Effector memory CD8-positive, alpha-beta T cell (primary cell): ENCODE measurements around the gene MBOAT2.

ENCODE experiments used
- ATAC-seq: fragments of 150-1000 bp; cut with Tn5 transposase; replicated peaks from 2 replicates; pipeline ENCODE4 v1.10.0; 2021; ENCODE audit warnings: mild to moderate bottlenecking, moderate library complexity
- DNase-seq, 3 experiments: peaks; one replicate each; pipeline ENCODE4 v3.0.0; 2021
- H3K27ac Mint-ChIP-seq, 2 donors: one replicate each; pipeline ENCODE4 v1.8.0; 2022; ENCODE audit warnings: mild to moderate bottlenecking in 2 of 2, mixed read lengths in 2 of 2, moderate library complexity in 2 of 2
- H3K27me3 Mint-ChIP-seq, 2 donors: one replicate each; pipeline ENCODE4 v1.8.0; 2022; ENCODE audit warnings: mixed read lengths in 2 of 2
- H3K36me3 Mint-ChIP-seq: one replicate; pipeline ENCODE4 v1.8.0; 2022; ENCODE audit warnings: mild to moderate bottlenecking, moderate library complexity, mixed read lengths; ENCODE audit not compliant: insufficient read depth
- H3K4me1 Mint-ChIP-seq, 2 donors: one replicate each; pipeline ENCODE4 v1.8.0; 2022; ENCODE audit warnings: low read depth in 2 of 2, mixed read lengths in 2 of 2
- H3K4me3 Mint-ChIP-seq, 2 donors: one replicate each; pipeline ENCODE4 v1.8.0; 2022; ENCODE audit warnings: mild to moderate bottlenecking in 2 of 2, mixed read lengths in 2 of 2, moderate library complexity in 2 of 2
- H3K9me3 Mint-ChIP-seq, 2 donors: one replicate each; pipeline ENCODE4 v1.8.0; 2022; ENCODE audit warnings: mixed read lengths in 2 of 2

MBOAT2 gene

DNA sequence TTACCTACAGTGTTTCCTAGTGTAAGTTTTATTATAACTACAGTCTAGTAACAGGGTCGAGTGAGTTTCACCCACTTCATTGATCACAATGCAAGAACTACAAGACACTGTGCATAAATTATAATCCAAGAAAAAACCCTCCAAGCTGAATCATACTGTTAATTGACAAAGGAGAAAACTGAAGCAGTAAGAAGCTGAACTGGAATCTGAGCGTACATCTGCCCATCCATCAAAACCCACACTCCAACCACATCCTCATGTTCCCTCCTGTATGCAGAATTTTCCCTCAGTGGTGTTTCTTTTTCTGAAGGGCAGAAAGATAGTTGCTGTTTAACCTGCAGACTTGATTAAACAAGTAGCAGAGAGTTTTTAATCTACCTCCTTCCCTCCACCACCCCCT lies 116.6 kb downstream of the MBOAT2 start:
- Mint-ChIP-seq H3K4me3 (no peak overlapping the region), H3K36me3 (no peaks in the 10 kb centered on the region), H3K27me3 (no peaks in the 10 kb centered on the region), H3K9me3 (peaks cover 0 to 2% of the 10 kb centered on the region in 2 donors), H3K27ac (no peak overlapping the region), H3K4me1 (no peaks in the 10 kb centered on the region)
- ATAC-seq: no peak
- no peak for DNase-seq

DNA sequence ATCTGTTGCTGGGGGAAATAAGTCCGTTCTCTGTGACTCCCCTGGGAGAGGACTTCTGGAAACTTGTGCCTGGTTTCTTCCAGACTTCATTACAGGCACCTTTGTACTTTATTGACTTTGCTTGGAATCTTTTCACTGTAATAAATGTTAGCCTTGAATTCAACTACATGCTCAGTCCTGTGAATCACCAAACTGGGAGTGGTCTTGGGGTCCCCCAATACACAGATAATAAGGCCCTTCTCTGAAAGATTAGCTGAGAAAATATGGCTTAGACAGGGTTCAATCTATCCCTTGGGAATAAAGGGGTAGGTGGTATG lies 117.3 kb downstream of the MBOAT2 start:
- Mint-ChIP-seq H3K4me1 (no peaks in the 10 kb centered on the region), H3K4me3 (no peak overlapping the region), H3K27ac (no peak overlapping the region), H3K9me3 (peaks cover 0 to 2% of the 10 kb centered on the region in 2 donors), H3K36me3 (no peaks in the 10 kb centered on the region), H3K27me3 (no peaks in the 10 kb centered on the region)
- ATAC-seq (no peak), DNase-seq (no peak)

DNA sequence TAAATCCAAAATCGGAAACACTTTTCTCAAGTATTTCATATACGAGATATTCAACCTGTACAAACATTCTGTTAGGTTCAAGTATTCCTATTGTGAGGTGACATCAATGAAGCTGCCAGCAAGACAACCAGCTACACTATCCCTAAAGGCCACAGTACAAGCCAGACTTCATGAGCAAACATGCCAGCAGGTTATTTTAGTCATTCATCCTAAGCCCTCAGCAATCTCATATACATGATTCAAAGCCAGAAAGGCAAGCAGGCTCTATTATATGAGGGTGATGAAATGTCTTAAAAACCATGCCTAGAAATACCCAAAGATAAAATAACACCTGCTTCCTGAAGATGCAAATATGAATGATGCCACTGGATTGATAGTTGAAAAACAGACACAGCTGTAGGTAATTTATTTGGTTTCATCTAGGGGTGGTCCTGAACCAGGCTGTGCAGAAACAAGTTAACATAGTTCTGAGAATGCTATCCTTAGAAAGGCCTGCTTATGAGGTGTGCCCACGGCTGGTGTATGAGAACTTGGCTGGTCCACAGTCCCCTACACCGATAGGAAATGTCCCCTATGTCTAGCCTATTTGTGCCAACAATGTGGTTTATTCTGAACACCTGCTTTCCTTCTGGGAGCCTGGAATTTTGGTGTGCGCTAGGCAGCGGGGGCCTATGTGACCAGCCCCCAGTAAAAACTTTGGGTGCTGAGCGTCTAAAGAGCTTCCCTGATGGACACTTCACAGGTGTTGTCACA lies 117.9 kb downstream of the MBOAT2 start:
- Mint-ChIP-seq H3K27me3 (peaks cover 0 to 3% of the 10 kb centered on the region in 2 donors), H3K9me3 (peaks cover 0 to 2% of the 10 kb centered on the region in 2 donors), H3K4me1 (no peaks in the 10 kb centered on the region), H3K36me3 (no peaks in the 10 kb centered on the region), H3K4me3 (no peak overlapping the region), H3K27ac (no peak overlapping the region)
- ATAC-seq (no peak), DNase-seq (no peak)

DNA sequence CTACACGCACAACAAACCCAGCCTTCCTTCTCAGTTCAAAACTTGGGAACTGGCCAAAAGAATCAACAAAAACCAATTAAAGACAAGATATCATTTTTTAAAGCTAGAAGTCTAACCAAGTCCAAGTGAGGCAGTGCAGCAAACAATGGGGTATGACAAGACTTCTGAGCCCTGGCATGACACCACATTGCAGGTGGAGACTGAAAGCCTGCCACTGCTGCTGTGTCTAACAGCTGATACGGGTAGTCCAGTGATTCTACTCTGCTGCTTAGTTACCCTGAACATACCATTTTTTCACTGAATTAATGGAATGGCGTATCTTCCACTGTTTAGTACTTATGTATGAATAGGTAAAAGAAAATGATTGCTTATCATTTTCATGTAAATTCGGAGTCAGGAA lies 118.7 kb downstream of the MBOAT2 start:
- no peak overlapping the region for H3K4me3 Mint-ChIP-seq
- DNase-seq (no peak), ATAC-seq (no peak)
- peaks cover 0 to 10% of the 10 kb centered on the region in 2 donors for H3K27me3 Mint-ChIP-seq
- H3K4me1 Mint-ChIP-seq: no peaks in the 10 kb centered on the region
- peaks cover 0 to 2% of the 10 kb centered on the region in 2 donors for H3K9me3 Mint-ChIP-seq
- H3K27ac Mint-ChIP-seq: no peak overlapping the region
- no peaks in the 10 kb centered on the region for H3K36me3 Mint-ChIP-seq

DNA sequence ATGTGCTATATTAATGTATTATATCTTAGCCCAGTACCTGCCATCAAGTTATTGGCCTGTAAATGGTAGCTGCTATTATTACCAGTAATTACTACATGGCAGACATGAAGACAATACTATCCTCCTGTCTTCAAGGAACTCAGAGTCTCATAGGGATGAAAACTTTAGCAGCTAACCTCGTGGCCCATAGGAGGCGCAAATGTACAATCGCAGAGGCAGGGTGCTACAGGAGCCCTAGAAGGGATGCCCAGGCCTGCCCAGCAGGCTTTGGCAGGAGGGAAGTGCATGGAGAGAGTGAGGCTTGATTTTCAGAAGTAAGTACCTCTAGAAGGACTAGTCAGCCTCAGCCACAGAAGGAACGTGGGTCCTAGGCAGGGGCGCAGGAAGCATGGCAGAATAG lies 121.4 kb downstream of the MBOAT2 start:
- DNase-seq (no peak), ATAC-seq (no peak)
- no peak overlapping the region for H3K4me3 Mint-ChIP-seq
- H3K36me3 Mint-ChIP-seq: no peaks in the 10 kb centered on the region
- peaks cover 0 to 2% of the 10 kb centered on the region in 2 donors for H3K9me3 Mint-ChIP-seq
- H3K27me3 Mint-ChIP-seq: peaks cover 0 to 21% of the 10 kb centered on the region in 2 donors
- no peaks in the 10 kb centered on the region for H3K4me1 Mint-ChIP-seq
- H3K27ac Mint-ChIP-seq: no peak overlapping the region

DNA sequence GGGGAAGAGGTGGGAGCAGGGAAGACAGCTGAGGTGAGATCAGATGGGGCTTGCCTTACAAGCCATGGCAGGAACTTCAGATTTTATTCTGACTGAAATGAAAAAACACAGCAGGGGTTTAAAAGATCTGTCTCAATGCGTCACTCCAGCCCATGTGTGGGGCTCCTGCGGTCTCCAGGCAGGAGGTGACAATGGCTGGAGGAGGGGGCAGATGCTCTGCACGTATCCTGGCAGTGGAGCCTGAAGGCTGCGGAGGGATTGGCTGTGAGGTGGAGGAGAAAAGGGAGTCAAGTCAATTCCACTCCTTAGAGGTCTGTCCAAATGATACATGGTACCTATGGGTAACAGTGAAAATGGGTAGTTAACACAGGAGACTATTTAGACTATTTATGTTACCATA lies 125.6 kb downstream of the MBOAT2 start:
- H3K27me3 Mint-ChIP-seq: peaks cover 0 to 21% of the 10 kb centered on the region in 2 donors
- no peak overlapping the region for H3K27ac Mint-ChIP-seq
- ATAC-seq (no peak), DNase-seq (no peak)
- no peaks in the 10 kb centered on the region for H3K9me3 Mint-ChIP-seq
- H3K4me1 Mint-ChIP-seq: no peaks in the 10 kb centered on the region
- no peaks in the 10 kb centered on the region for H3K36me3 Mint-ChIP-seq
- H3K4me3 Mint-ChIP-seq: no peak overlapping the region

DNA sequence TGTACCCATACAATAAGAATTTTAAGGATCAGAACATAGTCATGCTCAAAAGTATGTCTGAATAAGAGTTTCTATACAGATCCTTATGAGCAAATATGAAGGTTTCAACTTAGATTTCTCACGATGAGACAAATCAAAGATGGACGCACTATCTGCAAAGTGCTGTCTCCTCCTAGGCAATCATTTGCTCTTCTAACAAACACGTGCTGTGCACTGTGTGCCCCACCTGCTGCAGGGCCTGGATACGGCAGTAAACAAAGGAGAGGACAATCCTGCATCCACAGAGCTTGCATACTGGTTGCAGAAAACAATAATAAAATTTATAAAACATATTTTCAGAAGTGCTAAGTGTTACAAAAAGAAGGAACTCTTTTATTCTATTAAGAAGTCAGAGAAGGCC lies 126.2 kb downstream of the MBOAT2 start:
- ATAC-seq: no peak
- DNase-seq: no peak
- Mint-ChIP-seq H3K4me3 (no peak overlapping the region), H3K27me3 (peaks cover 0 to 21% of the 10 kb centered on the region in 2 donors), H3K36me3 (no peaks in the 10 kb centered on the region), H3K4me1 (no peaks in the 10 kb centered on the region), H3K27ac (no peak overlapping the region), H3K9me3 (no peaks in the 10 kb centered on the region)

DNA sequence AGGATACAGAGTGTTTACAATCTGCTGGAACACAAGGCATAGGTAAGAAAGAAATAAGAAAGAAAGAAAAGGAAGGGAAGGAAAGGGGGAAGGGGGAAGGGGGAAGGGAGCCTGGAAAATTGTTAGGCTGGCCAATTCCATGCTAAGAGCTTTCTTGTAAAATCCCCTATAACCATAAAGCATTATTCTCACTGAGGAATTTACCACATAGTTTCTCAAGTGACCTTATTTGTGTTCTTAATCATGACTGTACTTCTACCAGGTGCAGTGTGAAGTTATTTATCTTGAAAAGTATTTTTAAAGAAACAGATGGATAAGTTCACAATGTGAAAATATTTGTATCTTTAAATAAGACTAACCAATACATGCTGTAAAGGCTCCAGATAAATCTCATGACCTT lies 126.9 kb downstream of the MBOAT2 start:
- no peak for ATAC-seq
- Mint-ChIP-seq H3K9me3 (no peaks in the 10 kb centered on the region), H3K27ac (no peak overlapping the region), H3K4me3 (no peak overlapping the region), H3K36me3 (no peaks in the 10 kb centered on the region), H3K27me3 (peaks cover 0 to 21% of the 10 kb centered on the region in 2 donors), H3K4me1 (no peaks in the 10 kb centered on the region)
- DNase-seq: no peak

DNA sequence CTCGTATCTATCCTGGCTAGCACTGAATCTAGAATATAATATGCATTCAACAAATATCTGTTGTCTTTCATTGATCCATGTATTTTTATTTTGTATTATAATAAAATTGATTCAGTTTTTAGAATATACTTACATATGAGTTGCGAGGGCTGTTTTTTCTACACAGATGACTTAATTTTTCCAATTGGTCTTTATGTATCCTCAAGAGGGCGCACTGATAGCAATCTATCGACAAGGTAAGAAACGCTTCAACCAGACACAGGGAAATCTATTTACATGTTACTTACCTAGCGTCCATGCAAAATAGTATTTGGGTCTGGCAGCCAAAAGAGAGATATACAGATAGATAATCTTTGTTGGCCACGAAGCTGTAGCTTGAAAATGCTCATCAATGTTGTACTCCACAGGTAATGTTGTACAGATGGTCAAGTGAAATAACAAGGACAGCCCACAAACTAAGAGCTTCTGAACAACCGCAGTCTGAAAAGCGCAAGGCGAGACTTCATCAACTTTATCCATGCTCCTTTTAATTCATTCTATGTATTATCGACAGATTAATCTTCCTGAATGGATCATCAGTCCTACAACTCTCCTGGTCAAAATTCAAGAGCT lies 130.6 kb downstream of the MBOAT2 start:
- no peaks in the 10 kb centered on the region for H3K9me3 Mint-ChIP-seq
- no peaks in the 10 kb centered on the region for H3K36me3 Mint-ChIP-seq
- ATAC-seq (no peak), DNase-seq (no peak)
- no peaks in the 10 kb centered on the region for H3K4me1 Mint-ChIP-seq
- no peak overlapping the region for H3K4me3 Mint-ChIP-seq
- H3K27me3 Mint-ChIP-seq: peaks cover 0 to 6% of the 10 kb centered on the region in 2 donors
- H3K27ac Mint-ChIP-seq: no peak overlapping the region

DNA sequence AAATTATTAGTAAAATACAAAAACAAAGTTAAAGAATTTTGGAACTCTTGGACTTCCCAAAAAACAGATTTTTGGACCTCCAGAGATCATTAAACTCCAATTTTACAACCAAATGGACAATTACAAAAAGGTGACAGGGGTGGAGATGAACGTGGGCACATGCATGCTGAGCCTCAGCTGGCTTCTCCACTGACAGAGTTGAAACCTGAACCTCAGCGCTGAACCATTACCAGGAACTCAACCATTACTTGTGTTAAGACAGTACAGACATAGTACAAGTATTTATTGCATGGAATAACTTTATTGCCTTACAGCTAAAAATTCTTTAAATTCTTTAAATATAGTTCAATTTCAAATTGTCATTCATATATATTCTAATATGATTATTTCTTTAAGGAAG lies 133.0 kb downstream of the MBOAT2 start:
- Mint-ChIP-seq H3K4me3 (no peak overlapping the region), H3K9me3 (no peaks in the 10 kb centered on the region), H3K36me3 (no peaks in the 10 kb centered on the region), H3K4me1 (no peaks in the 10 kb centered on the region), H3K27me3 (no peaks in the 10 kb centered on the region), H3K27ac (no peak overlapping the region)
- ATAC-seq (no peak), DNase-seq (no peak)

DNA sequence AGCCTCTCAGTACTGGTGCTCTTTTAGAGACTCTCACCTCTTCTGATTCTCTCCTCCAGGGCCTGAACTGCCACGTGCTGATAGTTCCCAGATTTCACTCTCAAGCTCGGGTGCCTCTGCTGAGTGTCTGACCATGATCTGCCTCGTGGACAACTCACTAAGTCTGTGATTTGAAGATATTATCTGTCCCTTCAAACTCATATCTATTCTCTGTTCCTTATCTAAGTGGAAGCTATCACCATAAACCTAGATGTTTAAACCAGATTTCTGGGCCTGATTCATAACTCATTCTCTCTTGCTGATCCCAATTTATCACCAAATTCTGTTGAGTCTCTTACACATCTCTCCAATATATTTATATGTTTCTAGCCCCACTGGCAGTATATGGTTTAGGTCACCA lies 136.1 kb downstream of the MBOAT2 start:
- Mint-ChIP-seq H3K27ac (no peak overlapping the region), H3K9me3 (no peaks in the 10 kb centered on the region), H3K4me3 (no peak overlapping the region), H3K36me3 (no peaks in the 10 kb centered on the region), H3K4me1 (no peaks in the 10 kb centered on the region), H3K27me3 (peaks cover 0 to under 1% of the 10 kb centered on the region in 2 donors)
- DNase-seq (no peak), ATAC-seq (no peak)

DNA sequence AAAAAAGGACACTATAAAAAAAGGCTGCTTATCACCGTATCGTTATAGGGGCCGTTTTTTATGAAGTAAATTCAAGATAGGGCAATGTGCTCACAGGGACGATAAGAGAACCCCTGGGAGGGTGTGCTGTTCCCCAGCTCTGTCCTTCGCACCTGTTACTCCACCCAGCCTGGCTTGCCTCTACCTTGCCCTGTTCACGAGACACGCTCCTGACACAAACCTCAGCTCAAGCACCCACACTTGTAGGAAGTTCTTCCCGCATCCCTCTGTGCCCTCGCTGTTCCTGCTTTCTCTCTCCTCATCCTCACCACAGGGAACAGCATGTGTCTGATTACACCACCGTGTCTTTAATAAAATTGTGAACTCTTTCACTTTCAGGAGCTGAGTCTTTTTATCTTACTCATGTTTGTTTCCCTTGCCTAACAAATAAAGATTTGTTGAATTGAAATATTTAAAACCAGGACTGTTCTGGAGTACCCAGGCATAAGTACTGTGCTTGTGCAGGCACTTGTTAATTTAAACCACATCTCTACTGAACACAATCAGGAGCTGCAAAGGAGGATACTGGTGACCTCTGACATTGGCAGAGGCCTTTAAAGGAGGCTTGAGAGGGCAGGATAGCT lies 140.0 kb downstream of the MBOAT2 start:
- Mint-ChIP-seq H3K36me3 (no peaks in the 10 kb centered on the region), H3K4me1 (no peaks in the 10 kb centered on the region), H3K27me3 (peaks cover 0 to 8% of the 10 kb centered on the region in 2 donors), H3K9me3 (no peaks in the 10 kb centered on the region), H3K4me3 (no peak overlapping the region), H3K27ac (no peak overlapping the region)
- DNase-seq (no peak), ATAC-seq (no peak)

DNA sequence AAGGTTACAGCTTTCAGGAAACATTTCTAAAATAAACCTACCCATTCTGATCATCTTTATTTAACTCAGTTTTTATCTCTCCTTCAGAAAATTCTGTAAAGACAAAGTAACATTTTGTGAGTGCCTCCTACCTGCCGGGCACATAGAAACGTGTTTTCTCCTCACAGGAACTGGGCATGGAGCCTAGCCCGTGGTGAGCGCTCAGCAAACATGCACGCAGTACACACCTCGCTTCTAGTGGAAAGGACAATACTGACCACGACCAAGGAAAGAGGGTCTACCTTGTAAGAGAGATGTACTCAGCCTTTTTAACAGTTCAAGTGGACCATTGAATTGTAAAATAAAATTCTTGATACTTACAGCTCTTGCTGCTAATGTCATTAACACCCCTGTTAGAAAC lies 141.3 kb downstream of the MBOAT2 start:
- Mint-ChIP-seq H3K9me3 (no peaks in the 10 kb centered on the region), H3K36me3 (no peaks in the 10 kb centered on the region), H3K4me1 (no peaks in the 10 kb centered on the region), H3K4me3 (no peak overlapping the region), H3K27ac (no peak overlapping the region), H3K27me3 (peaks cover 0 to 15% of the 10 kb centered on the region in 2 donors)
- ATAC-seq (no peak), DNase-seq (no peak)

DNA sequence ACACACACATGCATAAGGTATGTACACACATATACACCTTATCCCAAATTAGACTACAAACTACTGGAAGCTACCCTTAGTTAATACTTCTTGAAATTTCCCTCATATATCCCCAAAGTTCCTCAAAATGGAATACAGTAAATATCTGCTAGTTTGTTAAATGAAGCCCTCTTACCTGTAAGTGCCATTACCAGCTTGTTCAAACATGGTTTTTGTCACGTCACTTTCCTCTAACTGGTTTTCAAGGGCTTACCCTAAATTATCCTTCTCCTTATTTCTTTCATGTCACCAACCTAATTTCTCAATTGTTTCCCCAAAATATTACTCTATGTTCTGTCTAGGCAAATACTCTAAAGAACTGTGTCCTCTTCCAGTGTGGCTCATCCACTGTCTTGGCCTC lies 141.7 kb downstream of the MBOAT2 start:
- DNase-seq: no peak
- H3K4me3 Mint-ChIP-seq: no peak overlapping the region
- H3K27me3 Mint-ChIP-seq: peaks cover 0 to 15% of the 10 kb centered on the region in 2 donors
- no peaks in the 10 kb centered on the region for H3K4me1 Mint-ChIP-seq
- no peaks in the 10 kb centered on the region for H3K36me3 Mint-ChIP-seq
- no peak for ATAC-seq
- H3K27ac Mint-ChIP-seq: no peak overlapping the region
- H3K9me3 Mint-ChIP-seq: no peaks in the 10 kb centered on the region
